Breast epithelium (tissue), 4 donors: ENCODE data around the gene MT1M. TPM values are rescaled to one million over a fixed set of nuclear protein-coding genes. Genes with fewer than 3 reads are reported as not detected.
A peak's percentile ranks its signal among the peaks of the same experiment; 100 is the strongest.

Experiments
- DNase-seq, 2 donors: peaks; one replicate each; pipeline ENCODE4 v3.0.0-alpha.2; 2019; ENCODE audit warnings: low spot score in 2 of 2
- H3K27ac ChIP-seq, 2 donors: fragments of 200-600 bp; sonication (generic) in 1 of 2; one replicate each; pipeline ENCODE4 v1.5.1; 2016 to 2019; ENCODE audit warnings: mild to moderate bottlenecking in 1 of 2
- H3K27me3 ChIP-seq, 2 donors: fragments of 200-600 bp; sonication (generic) in 1 of 2; one replicate each; pipeline versions ENCODE4 v1.5.1 to v1.6.0; 2017 to 2019; ENCODE audit warnings: control low read depth in 1 of 2, mild to moderate bottlenecking in 1 of 2
- H3K36me3 ChIP-seq: fragments of 200-600 bp; one replicate; pipeline ENCODE4 v1.5.1; 2019
- H3K4me1 ChIP-seq, 2 donors: fragments of 200-600 bp; sonication (generic); one replicate each; pipeline ENCODE4 v1.5.1; 2016 to 2019; ENCODE audit warnings: control low read depth in 1 of 2
- H3K4me3 ChIP-seq, 3 donors: fragments of 200-600 bp; sonication (generic); 1 replicate in 2 of 3; 2 replicates in 1 of 3; pipeline ENCODE4 v1.5.1; 2016 to 2019; ENCODE audit warnings: mild to moderate bottlenecking in 3 of 3, moderate library complexity in 2 of 3
- H3K9me3 ChIP-seq, 2 donors: fragments of 200-600 bp; sonication (generic) in 1 of 2; one replicate each; pipeline ENCODE4 v1.5.1; 2016 to 2019; ENCODE audit warnings: control low read depth in 1 of 2
- POLR2A ChIP-seq: fragments of 450-650 bp; IDR thresholded peaks from one replicate; pipeline ENCODE4 v1.6.1; 2016; ENCODE audit warnings: antibody characterized with exemption, mild to moderate bottlenecking, moderate library complexity
- POLR2AphosphoS5 ChIP-seq, 3 donors: sonication (generic); formaldehyde crosslinking; IDR thresholded peaks; one replicate each; pipeline ENCODE4 v1.6.1; 2017; ENCODE audit warnings: antibody characterized with exemption in 3 of 3
- intact Hi-C: fragments of 100-400 bp; cut with DNase I; formaldehyde crosslinking; loops from one replicate; pipeline ENCODE4 v1.15.1; 2023; ENCODE audit warnings: low total_unique reads
- total RNA-seq, 3 donors: library from RNA; depleted of rRNA; stranded (reverse); fragments of >200 nt; gene quantifications; one replicate each; pipeline ENCODE4 v1.1.0, GENCODE V29; 2016
- TF ChIP-seq, protein P1 (sequence below), 3 donors: fragments of 450-650 bp; IDR thresholded peaks; one replicate each; pipeline ENCODE4 v1.5.1; 2016 to 2017; ENCODE audit warnings: antibody characterized with exemption in 3 of 3, mild to moderate bottlenecking in 3 of 3, moderate library complexity in 3 of 3

Gene MT1M
- total RNA-seq, 3 donors from 2014 or later = 42.9 to 120 (median 46.0) TPM

DNA sequence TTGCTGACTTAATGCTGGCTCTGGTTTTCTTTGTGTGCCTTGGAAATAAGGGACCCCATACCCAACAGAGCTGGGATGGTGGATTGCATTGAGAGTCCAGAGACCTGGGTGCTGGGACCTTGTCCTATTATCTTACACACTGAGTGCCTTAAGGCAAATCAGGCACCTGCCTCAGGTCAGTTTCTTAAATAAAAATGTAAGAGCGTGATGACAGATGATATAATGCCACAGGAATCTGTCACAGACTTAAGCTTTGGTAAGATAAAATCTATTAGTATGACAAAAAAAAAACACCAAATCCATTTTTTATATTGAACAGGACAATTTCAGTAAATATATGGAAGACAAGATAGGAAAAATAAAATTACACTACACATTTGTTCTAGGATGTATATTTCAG lies 7.6 kb downstream of the MT1M start:
- no peak for TF ChIP-seq POLR2A
- TF ChIP-seq, protein P1, sequence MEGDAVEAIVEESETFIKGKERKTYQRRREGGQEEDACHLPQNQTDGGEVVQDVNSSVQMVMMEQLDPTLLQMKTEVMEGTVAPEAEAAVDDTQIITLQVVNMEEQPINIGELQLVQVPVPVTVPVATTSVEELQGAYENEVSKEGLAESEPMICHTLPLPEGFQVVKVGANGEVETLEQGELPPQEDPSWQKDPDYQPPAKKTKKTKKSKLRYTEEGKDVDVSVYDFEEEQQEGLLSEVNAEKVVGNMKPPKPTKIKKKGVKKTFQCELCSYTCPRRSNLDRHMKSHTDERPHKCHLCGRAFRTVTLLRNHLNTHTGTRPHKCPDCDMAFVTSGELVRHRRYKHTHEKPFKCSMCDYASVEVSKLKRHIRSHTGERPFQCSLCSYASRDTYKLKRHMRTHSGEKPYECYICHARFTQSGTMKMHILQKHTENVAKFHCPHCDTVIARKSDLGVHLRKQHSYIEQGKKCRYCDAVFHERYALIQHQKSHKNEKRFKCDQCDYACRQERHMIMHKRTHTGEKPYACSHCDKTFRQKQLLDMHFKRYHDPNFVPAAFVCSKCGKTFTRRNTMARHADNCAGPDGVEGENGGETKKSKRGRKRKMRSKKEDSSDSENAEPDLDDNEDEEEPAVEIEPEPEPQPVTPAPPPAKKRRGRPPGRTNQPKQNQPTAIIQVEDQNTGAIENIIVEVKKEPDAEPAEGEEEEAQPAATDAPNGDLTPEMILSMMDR (IDR thresholded peaks at IDR 0.05) = no peak
- TF ChIP-seq POLR2AphosphoS5 (IDR thresholded peaks at IDR 0.05) = no peak
- DNase-seq = no peak
- Histone ChIP-seq H3K4me1 (no peaks in the 10 kb centered on the region), H3K4me3 (no peak overlapping the region), H3K9me3 (no peaks in the 10 kb centered on the region), H3K27ac (no peak overlapping the region), H3K27me3 (peaks cover 0 to 6% of the 10 kb centered on the region in 2 donors), H3K36me3 (no peaks in the 10 kb centered on the region)
- intact Hi-C loops = no loop called here

DNA sequence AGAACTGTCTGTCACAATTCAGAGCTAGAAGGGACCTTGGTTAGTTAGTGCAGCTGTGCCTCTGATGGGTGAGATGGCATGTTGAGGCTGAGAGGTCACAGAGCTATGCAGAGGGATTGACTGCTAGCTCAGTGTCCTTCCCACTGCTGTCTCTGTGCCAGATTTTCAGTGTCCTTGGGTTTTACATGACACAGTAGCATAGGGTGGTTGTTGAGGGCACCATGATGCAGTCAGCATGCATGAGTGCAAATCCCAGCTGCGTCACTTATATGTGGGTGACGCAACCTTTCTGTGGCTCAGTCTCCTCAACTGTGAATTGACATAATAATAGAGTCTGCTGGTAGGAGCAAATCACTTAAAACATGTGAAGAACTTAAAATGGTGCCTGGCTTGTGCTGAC lies 8.7 kb downstream of the MT1M start:
- intact Hi-C loops = no loop called here
- TF ChIP-seq POLR2AphosphoS5 (IDR thresholded peaks at IDR 0.05) = no peak
- TF ChIP-seq, protein P1 (IDR thresholded peaks at IDR 0.05) = no peak
- TF ChIP-seq POLR2A = no peak

DNA sequence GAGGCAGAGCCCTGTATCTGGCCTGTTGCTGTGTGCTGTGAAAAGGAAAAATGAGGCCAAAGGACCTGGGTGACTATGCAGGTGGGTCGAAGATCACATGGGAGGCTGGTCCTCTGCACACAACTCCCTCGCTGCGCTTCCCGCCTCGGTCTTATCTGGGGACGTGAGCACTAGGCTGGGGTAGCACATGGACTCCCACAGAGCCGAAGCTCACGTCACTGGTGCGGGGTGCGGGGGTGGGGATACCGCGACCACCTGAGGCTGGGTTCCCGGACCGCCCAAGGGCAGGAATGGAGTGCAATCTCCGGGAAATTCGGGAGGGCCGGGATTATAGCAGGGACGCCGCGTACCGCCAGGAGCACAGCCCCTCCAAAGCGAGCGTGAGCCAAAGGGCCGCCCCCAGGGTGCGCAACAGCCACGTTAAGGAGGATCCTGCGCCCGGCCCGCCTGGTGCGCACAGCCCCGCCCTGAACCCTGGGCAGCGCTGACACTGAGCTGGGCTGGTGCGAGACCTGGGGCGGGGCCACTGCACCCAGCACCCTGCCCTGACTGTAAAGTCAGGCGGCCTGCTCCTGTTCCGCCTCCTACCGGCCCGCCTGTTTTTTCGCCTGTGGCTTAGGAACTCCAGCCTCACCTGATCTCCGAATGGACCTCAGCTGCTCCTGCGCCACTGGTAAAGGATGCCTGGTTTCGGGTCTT lies 10.8 kb downstream of the MT1M start:
- Histone ChIP-seq H3K4me1 (no peaks in the 10 kb centered on the region), H3K9me3 (no peaks in the 10 kb centered on the region), H3K27me3 (peaks cover 0 to 4% of the 10 kb centered on the region in 2 donors), H3K27ac (peak overlapping the region in 1 of 2 donors; percentile 80), H3K36me3 (no peaks in the 10 kb centered on the region), H3K4me3 (peak overlapping the region; percentile 9 to 64 (median 51))
- intact Hi-C loops = no loop called here
- DNase-seq = peak; percentile 59 to 75
- TF ChIP-seq POLR2AphosphoS5 (IDR thresholded peaks at IDR 0.05) = peak in 1 of 3 donors; percentile 75
- no peak for TF ChIP-seq POLR2A
- TF ChIP-seq, protein P1 (IDR thresholded peaks at IDR 0.05) = peak; percentile 28 to 29 (median 28)

More for the DNA sequence above, 8.7 kb downstream of the MT1M start:
- Histone ChIP-seq H3K36me3 (no peaks in the 10 kb centered on the region), H3K4me3 (no peak overlapping the region), H3K27me3 (peaks cover 0 to 6% of the 10 kb centered on the region in 2 donors), H3K4me1 (no peaks in the 10 kb centered on the region), H3K27ac (peak overlapping the region in 1 of 2 donors; percentile 1), H3K9me3 (no peaks in the 10 kb centered on the region)
- DNase-seq = no peak

DNA sequence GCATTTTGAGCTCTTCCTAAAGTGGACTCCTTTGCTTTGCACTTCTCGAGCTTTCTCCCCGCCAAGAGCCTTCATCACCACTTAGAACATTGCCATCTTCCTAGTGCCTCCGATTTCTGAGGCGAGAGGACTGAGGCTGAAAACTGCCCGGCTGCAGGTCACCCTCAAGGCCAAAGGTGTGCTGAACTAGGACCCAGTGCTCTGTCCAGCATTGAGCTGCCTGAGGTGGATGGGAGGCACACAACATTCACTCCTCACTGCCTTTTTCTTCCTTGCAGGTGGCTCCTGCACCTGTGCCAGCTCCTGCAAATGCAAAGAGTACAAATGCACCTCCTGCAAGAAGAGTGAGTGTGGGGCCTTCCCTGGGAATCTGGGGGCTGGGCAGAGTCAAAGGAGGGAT lies 11.4 kb downstream of the MT1M start:
- DNase-seq = no peak
- Histone ChIP-seq H3K27ac (peak overlapping the region in 1 of 2 donors; percentile 80), H3K4me3 (peak overlapping the region in 2 of 3 donors; percentile 51 to 64), H3K36me3 (no peaks in the 10 kb centered on the region), H3K4me1 (no peaks in the 10 kb centered on the region), H3K9me3 (no peaks in the 10 kb centered on the region), H3K27me3 (no peaks in the 10 kb centered on the region)
- TF ChIP-seq POLR2AphosphoS5 (IDR thresholded peaks at IDR 0.05) (no peak), POLR2A (no peak)
- TF ChIP-seq, protein P1 (IDR thresholded peaks at IDR 0.05) = no peak
- intact Hi-C loops = no loop called here

DNA sequence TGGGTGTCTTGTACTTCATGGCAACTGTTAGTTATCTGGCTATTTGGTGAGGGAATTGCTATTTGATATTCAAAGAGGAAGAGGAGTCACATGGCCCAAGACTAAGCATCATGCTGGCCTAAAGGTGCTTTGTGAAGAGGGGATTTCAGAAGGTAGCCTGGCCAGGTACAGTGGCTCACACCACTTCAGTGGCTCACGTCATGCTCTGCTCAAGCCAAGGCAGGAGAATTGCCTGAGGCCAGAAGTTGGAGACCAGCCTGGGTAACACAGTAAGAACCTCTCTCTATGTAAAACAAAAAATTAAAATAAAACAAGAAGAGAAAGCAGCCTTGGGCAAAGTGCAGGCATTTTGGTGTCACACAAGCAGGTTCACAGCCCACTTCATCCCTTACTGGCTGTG lies 12.9 kb downstream of the MT1M start:
- no peak for DNase-seq
- intact Hi-C loops = no loop called here
- Histone ChIP-seq H3K4me3 (no peak overlapping the region), H3K4me1 (no peaks in the 10 kb centered on the region), H3K27me3 (no peaks in the 10 kb centered on the region), H3K27ac (no peak overlapping the region), H3K36me3 (no peaks in the 10 kb centered on the region), H3K9me3 (no peaks in the 10 kb centered on the region)
- TF ChIP-seq POLR2A (no peak), POLR2AphosphoS5 (IDR thresholded peaks at IDR 0.05) (no peak)
- TF ChIP-seq, protein P1 (IDR thresholded peaks at IDR 0.05) = no peak
